VCaP (cell line): ENCODE data around the gene KLHL22.

Source experiments
- H3K27ac ChIP-seq: fragments of 450-650 bp; 2 replicates; pipeline ENCODE4 v1.5.1; 2017
- CTCF ChIP-seq: fragments of 450-650 bp; conservative IDR thresholded peaks from 2 replicates; pipeline ENCODE4 v1.5.1; 2017; ENCODE audit warnings: mild to moderate bottlenecking, moderate library complexity

The KLHL22 gene

GRCh38 chr22:20459862-20460261, 35.7 kb downstream of the KLHL22 start:
- TF ChIP-seq CTCF: no peak
- no peak overlapping the region for H3K27ac ChIP-seq

GRCh38 chr22:20459152-20459542, 36.4 kb downstream of the KLHL22 start:
- TF ChIP-seq CTCF: no peak

GRCh38 chr22:20458530-20459151, 37.0 kb downstream of the KLHL22 start:
- no peak for TF ChIP-seq CTCF
- no peak overlapping the region for H3K27ac ChIP-seq

More at GRCh38 chr22:20459152-20459542, 36.4 kb downstream of the KLHL22 start:
- H3K27ac ChIP-seq: no peak overlapping the region

- TF ChIP-seq CTCF: no peak
- H3K27ac ChIP-seq: no peak overlapping the region
These were observed 37.9 kb downstream of the KLHL22 start for GRCh38 chr22:20457506-20458240.

GRCh38 chr22:20456722-20457076, 38.9 kb downstream of the KLHL22 start:
- no peak overlapping the region for H3K27ac ChIP-seq
- no peak for TF ChIP-seq CTCF

- TF ChIP-seq CTCF: peak; percentile 97
These were observed 39.4 kb downstream of the KLHL22 start for GRCh38 chr22:20456064-20456721.

GRCh38 chr22:20455709-20456063, 39.9 kb downstream of the KLHL22 start:
- TF ChIP-seq CTCF: no peak
- no peak overlapping the region for H3K27ac ChIP-seq

More at GRCh38 chr22:20456064-20456721, 39.4 kb downstream of the KLHL22 start:
- no peak overlapping the region for H3K27ac ChIP-seq
